NT2/D1 (cell line): ENCODE measurements around the gene CD38.

Source experiments
- YY1 ChIP-seq: IDR thresholded peaks from 2 replicates; pipeline ENCODE4 v1.6.1; 2011; ENCODE audit not compliant: insufficient read length, insufficient read depth
- ZNF274 ChIP-seq: IDR thresholded peaks from 2 replicates; pipeline ENCODE4 v1.6.1; 2011; ENCODE audit warnings: mild to moderate bottlenecking, low read depth, low read length

GRCh38 chr4:15894393-15894792 is 116.3 kb downstream of the CD38 start:
- TF ChIP-seq YY1 (no peak), ZNF274 (no peak)
